ENCODE data around the gene SPTBN1.
"Not testable (repeated sequence)": the region's sequence is repeated elsewhere in the genome, so short reads cannot be mapped to it uniquely, and the experiment has no call there.

The SPTBN1 gene

GRCh38 chr2:54473851-54474250 is 17.7 kb downstream of the SPTBN1 start:
- DNase-seq = no peak

- DNase-seq = no peak
These were observed 19.2 kb downstream of the SPTBN1 start for GRCh38 chr2:54475285-54475684.

GRCh38 chr2:54475919-54476318 is 19.8 kb downstream of the SPTBN1 start:
- no peak for DNase-seq

GRCh38 chr2:54476852-54477251 is 20.7 kb downstream of the SPTBN1 start:
- no peak for DNase-seq

- DNase-seq = no peak
These were observed 21.8 kb downstream of the SPTBN1 start for GRCh38 chr2:54477896-54478295.

GRCh38 chr2:54478899-54479298 is 22.8 kb downstream of the SPTBN1 start:
- no peak for DNase-seq

- no peak for DNase-seq
These were observed 23.3 kb downstream of the SPTBN1 start for GRCh38 chr2:54479424-54479823.

- DNase-seq = no peak
These were observed 23.9 kb downstream of the SPTBN1 start for GRCh38 chr2:54480025-54480424.

- DNase-seq = no peak
These were observed 25.6 kb downstream of the SPTBN1 start for GRCh38 chr2:54481686-54482085.

- DNase-seq = no peak
These were observed 26.6 kb downstream of the SPTBN1 start for GRCh38 chr2:54482715-54483114.

GRCh38 chr2:54483426-54483825 is 27.3 kb downstream of the SPTBN1 start:
- DNase-seq = no peak

- not testable (repeated sequence) for DNase-seq
These were observed 29.6 kb downstream of the SPTBN1 start for GRCh38 chr2:54485756-54486155.

- DNase-seq = no peak
These were observed 30.6 kb downstream of the SPTBN1 start for GRCh38 chr2:54486766-54487165.

GRCh38 chr2:54490863-54491262 is 34.7 kb downstream of the SPTBN1 start:
- no peak for DNase-seq

- no peak for DNase-seq
These were observed 36.2 kb downstream of the SPTBN1 start for GRCh38 chr2:54492335-54492734.

- no peak for DNase-seq
These were observed 38.0 kb downstream of the SPTBN1 start for GRCh38 chr2:54494087-54494486.

GRCh38 chr2:54496920-54497319 is 40.8 kb downstream of the SPTBN1 start:
- DNase-seq = no peak

GRCh38 chr2:54497763-54498680 is 41.9 kb downstream of the SPTBN1 start:
- no peak for DNase-seq

GRCh38 chr2:54499661-54500060 is 43.5 kb downstream of the SPTBN1 start:
- no peak for DNase-seq

GRCh38 chr2:54500404-54501205 is 44.5 kb downstream of the SPTBN1 start:
- no peak for DNase-seq

GRCh38 chr2:54502731-54503130 is 46.6 kb downstream of the SPTBN1 start:
- no peak for DNase-seq

- DNase-seq = no peak
These were observed 47.1 kb downstream of the SPTBN1 start for GRCh38 chr2:54503192-54503591.

- no peak for DNase-seq
These were observed 47.7 kb downstream of the SPTBN1 start for GRCh38 chr2:54503828-54504227.

GRCh38 chr2:54504866-54505265 is 48.7 kb downstream of the SPTBN1 start:
- DNase-seq = no peak
